ENCODE results near the gene C1orf87. TPM values are rescaled to one million over a fixed set of nuclear protein-coding genes. Genes with fewer than 3 reads are reported as not detected.

The C1orf87 gene
- total and polyA plus RNA-seq, 7 donors: not detected

DNA sequence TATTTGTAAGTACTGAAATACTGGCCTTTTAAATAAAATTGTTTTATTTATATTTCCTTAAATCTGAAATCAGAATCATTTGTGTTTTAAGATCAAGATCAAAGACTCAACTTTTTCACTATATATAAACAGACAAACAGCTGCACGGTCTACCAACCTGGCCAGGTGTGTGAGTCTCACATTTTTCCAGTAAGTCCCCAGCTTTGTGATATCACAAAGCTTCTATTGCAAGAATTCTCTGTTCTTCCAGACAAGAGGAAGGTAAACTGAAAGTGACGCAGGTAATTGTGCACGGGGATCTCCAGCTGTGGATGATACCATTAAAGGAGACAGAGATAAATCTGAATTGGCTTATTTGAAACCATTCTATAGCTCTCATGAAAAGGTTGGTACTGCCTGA is 105.8 kb downstream of the C1orf87 start:
- H3K27ac ChIP-seq: no peak overlapping the region
- no peaks in the 10 kb centered on the region for H3K9me3 ChIP-seq
- no peak overlapping the region for H3K4me3 ChIP-seq
- no peak for DNase-seq
- 93 to 96% (median 94%) methylated on average over 3 of the region's 3 CpGs for WGBS, 3 donors
- H3K36me3 ChIP-seq (ENCODE audit: insufficient read depth in 1 of 2, low read depth in 1 of 2): no peaks in the 10 kb centered on the region
- peaks cover 0 to 4% (median 0%) of the 10 kb centered on the region in 3 donors for H3K27me3 ChIP-seq (ENCODE audit: insufficient read depth in 3 of 3, low read length in 2 of 3)
- TF ChIP-seq CTCF (IDR thresholded peaks at IDR 0.05): no peak
- intact Hi-C loops (cut with DNase I): no loop called here
- H3K4me1 ChIP-seq: no peaks in the 10 kb centered on the region
- ATAC-seq: no peak

DNA sequence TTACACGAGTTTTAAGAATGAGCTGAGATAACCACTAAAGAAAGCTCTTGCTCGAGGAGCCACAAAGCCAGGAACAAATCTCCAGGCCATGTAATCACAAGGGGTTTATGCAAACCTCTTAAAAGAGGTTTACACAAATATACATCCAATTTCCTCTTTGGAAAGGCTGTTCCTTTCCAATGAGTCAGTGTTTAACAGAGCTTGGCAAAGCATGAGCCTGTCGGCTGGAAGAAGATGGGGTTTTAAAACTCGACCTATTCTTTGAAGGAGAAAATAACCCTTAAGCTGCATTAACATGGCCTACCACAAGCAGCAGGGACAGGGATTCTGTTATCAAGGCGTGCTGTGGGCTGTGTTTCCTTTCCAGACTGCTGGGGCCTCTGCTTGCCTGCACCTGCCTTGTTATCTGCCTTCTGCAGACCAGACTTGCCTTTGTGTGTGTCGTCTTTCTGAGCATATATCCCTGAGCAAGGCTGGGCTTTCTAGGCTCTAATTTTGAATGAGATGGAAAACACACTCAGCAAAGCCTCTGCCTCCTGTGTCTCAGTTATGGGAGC is 106.4 kb downstream of the C1orf87 start:
- ATAC-seq: no peak
- H3K27me3 ChIP-seq (ENCODE audit: insufficient read depth in 3 of 3, low read length in 2 of 3): peaks cover 0 to 1% (median 0%) of the 10 kb centered on the region in 3 donors
- WGBS, 3 donors: 49 to 58% (median 54%) methylated on average over 6 of the region's 6 CpGs
- no peaks in the 10 kb centered on the region for H3K36me3 ChIP-seq (ENCODE audit: insufficient read depth in 1 of 2, low read depth in 1 of 2)
- H3K4me3 ChIP-seq: no peak overlapping the region
- H3K4me1 ChIP-seq: no peaks in the 10 kb centered on the region
- no peak for TF ChIP-seq CTCF (IDR thresholded peaks at IDR 0.05)
- H3K9me3 ChIP-seq: no peaks in the 10 kb centered on the region
- DNase-seq: no peak
- intact Hi-C loops (cut with DNase I): no loop called here
- H3K27ac ChIP-seq: no peak overlapping the region

DNA sequence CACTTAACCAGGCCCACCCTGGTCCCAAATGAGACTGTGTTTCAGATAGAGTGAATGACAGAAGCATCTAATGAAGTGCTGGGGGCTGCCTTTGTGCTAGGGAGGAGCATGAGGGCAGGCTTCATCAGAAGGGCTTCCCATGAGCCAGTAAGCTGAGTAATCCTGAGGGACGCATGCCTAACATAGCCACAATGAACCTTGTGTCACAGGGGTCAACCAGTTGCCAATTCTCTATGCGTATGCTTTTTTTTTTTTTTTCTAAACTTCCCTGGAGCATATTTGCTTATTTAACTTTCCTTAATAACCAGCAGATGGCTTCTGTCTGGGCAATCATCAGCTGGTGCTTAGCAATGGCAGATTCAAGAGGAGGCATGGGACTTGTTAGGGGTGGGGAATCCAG is 121.5 kb downstream of the C1orf87 start:
- no peaks in the 10 kb centered on the region for H3K9me3 ChIP-seq
- H3K27ac ChIP-seq: no peak overlapping the region
- WGBS, 3 donors: 73 to 88% (median 85%) methylated on average over 2 of the region's 2 CpGs
- no peaks in the 10 kb centered on the region for H3K27me3 ChIP-seq (ENCODE audit: insufficient read depth in 3 of 3, low read length in 2 of 3)
- ATAC-seq (no peak), DNase-seq (no peak)
- H3K4me3 ChIP-seq: no peak overlapping the region
- no peak for TF ChIP-seq CTCF (IDR thresholded peaks at IDR 0.05)
- H3K36me3 ChIP-seq (ENCODE audit: insufficient read depth in 1 of 2, low read depth in 1 of 2): no peaks in the 10 kb centered on the region
- no peaks in the 10 kb centered on the region for H3K4me1 ChIP-seq
- intact Hi-C loops (cut with DNase I): no loop called here

GRCh38 chr1:59949648-59950047 is 123.9 kb downstream of the C1orf87 start:
- DNase-seq (no peak), ATAC-seq (no peak)
- no peak for TF ChIP-seq CTCF (IDR thresholded peaks at IDR 0.05)
- H3K27ac ChIP-seq: no peak overlapping the region
- no peak overlapping the region for H3K4me3 ChIP-seq
- no peaks in the 10 kb centered on the region for H3K9me3 ChIP-seq
- H3K27me3 ChIP-seq (ENCODE audit: insufficient read depth in 3 of 3, low read length in 2 of 3): no peaks in the 10 kb centered on the region
- no peaks in the 10 kb centered on the region for H3K36me3 ChIP-seq (ENCODE audit: insufficient read depth in 1 of 2, low read depth in 1 of 2)
- H3K4me1 ChIP-seq: no peaks in the 10 kb centered on the region
- intact Hi-C loops (cut with DNase I): no loop called here

DNA sequence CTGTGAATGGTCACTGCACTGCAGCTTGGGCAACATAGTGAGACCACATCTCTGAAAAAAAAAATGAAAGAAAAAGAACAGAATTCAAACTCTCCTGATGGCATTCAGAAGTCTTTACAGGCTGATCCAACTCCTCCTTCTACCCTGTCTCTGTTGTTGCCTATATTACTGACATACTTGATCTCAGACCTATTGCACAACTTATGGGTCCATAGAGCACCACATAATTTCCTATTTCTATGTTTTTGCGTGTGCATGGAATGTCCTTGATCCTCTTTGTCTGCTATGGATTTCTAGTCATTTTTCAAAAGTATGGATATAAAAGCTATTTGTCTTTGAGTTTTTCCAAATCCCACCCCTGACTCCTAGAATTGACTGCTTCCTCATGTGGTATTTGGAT is 124.6 kb downstream of the C1orf87 start:
- intact Hi-C loops (cut with DNase I): no loop called here
- no peaks in the 10 kb centered on the region for H3K4me1 ChIP-seq
- TF ChIP-seq CTCF (IDR thresholded peaks at IDR 0.05): no peak
- H3K9me3 ChIP-seq: no peaks in the 10 kb centered on the region
- no peak overlapping the region for H3K27ac ChIP-seq
- ATAC-seq: no peak
- no peak for DNase-seq
- no peak overlapping the region for H3K4me3 ChIP-seq
- no peaks in the 10 kb centered on the region for H3K27me3 ChIP-seq (ENCODE audit: insufficient read depth in 3 of 3, low read length in 2 of 3)
- no peaks in the 10 kb centered on the region for H3K36me3 ChIP-seq (ENCODE audit: insufficient read depth in 1 of 2, low read depth in 1 of 2)
- 60 to 79% (median 63%) methylated on average over 1 of the region's 1 CpG for WGBS, 3 donors

Data from psoas muscle (tissue), 8 donors.